ENCODE data around the gene KRTAP10-2. TPM values are rescaled to one million over a fixed set of nuclear protein-coding genes. Genes with fewer than 3 reads are reported as not detected.

KRTAP10-2 gene
- total RNA-seq, 1 experiment from 2014 or later = not detected

DNA sequence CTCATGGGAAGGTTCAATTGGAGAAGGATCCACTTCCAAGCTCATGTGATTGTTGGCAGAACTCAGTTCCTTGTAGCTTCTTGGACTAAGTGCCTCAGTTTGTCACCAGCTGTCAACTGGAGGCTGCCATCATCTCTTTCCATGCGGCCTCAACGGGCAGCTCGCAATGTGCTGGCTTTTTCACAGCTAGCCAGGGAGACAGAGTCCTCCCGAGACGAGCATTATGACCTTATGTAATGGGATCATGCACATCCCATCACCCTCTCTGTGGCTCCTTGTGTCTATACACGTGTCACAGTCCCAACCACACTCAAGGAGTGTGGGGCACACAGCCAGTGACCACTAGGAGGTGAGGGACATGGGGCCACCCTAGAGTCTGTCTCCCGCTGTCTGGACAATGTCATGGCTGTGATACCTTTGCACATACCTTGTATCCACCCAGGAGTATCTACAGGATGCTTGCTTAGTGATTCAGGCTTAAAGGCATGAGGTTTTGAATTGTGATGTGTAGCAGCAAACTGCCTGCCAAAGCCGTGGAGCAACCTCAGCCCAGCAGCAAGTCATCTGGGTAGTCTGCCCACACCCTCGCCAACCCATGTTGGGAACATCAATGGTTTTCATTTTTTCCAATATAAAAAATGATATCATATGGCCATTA is 44.9 kb upstream of the KRTAP10-2 start:
- Histone ChIP-seq H3K18ac (ENCODE audit: insufficient read length, low read depth, low read length) (no peak overlapping the region), H3K23ac (ENCODE audit: insufficient read length, low read depth, low read length) (no peak overlapping the region), H3K23me2 (ENCODE audit: insufficient read length, low read depth, low read length, poor library complexity, severe bottlenecking) (no peaks in the 10 kb centered on the region), H3K27me3 (ENCODE audit: insufficient read depth, low read length) (no peaks in the 10 kb centered on the region), H3K79me2 (ENCODE audit: insufficient read depth, low read length) (no peaks in the 10 kb centered on the region), H4K20me1 (ENCODE audit: control insufficient read depth, insufficient read depth, insufficient read length) (no peaks in the 10 kb centered on the region), H3K56ac (ENCODE audit: insufficient read length, low read depth, low read length) (no peak overlapping the region), H2BK20ac (ENCODE audit: low read depth, low read length, poor library complexity, severe bottlenecking) (no peak overlapping the region), H2AK5ac (ENCODE audit: insufficient read length, low read length) (no peak overlapping the region), H3K9me3 (ENCODE audit: control insufficient read depth, low read depth, low read length) (no peaks in the 10 kb centered on the region), H4K8ac (replicated peaks; ENCODE audit: insufficient read length, low read depth, low read length) (no peak overlapping the region), H2BK15ac (ENCODE audit: low read depth, low read length) (no peak overlapping the region), H3K27ac (ENCODE audit: insufficient read length, low read depth, low read length) (no peak overlapping the region), H3T11ph (ENCODE audit: low read length) (no peak overlapping the region), H4K5ac (ENCODE audit: insufficient read length, low read depth, low read length) (no peak overlapping the region), H3K4me2 (ENCODE audit: insufficient read depth, insufficient read length, low read length) (no peak overlapping the region), H2BK5ac (ENCODE audit: insufficient read length, low read length) (no peak overlapping the region), H3K4me1 (ENCODE audit: insufficient read depth, low read length) (no peaks in the 10 kb centered on the region; the same call in 1 of the 2 replicates), H3K14ac (ENCODE audit: insufficient read depth, low read length) (no peak overlapping the region), H3K4ac (ENCODE audit: low read depth, low read length) (no peak overlapping the region; the same call in 1 of the 2 replicates), H2AFZ (ENCODE audit: low read length) (no peak overlapping the region), H3K9ac (ENCODE audit: extremely low read depth, insufficient read length, low read length) (no peak overlapping the region), H3K79me1 (ENCODE audit: insufficient read depth, low read depth, low read length, poor library complexity, severe bottlenecking) (no peaks in the 10 kb centered on the region), H2BK120ac (ENCODE audit: low read depth, low read length, poor library complexity, severe bottlenecking) (no peak overlapping the region), H2BK12ac (ENCODE audit: insufficient read length, low read depth, low read length) (no peak overlapping the region), H4K91ac (ENCODE audit: insufficient read length, low read depth, low read length) (no peak overlapping the region)
- no CpG with 5 or more reads among the region's 9 CpGs for WGBS (ENCODE audit: extremely low coverage, insufficient read length, low lambda C conversion rate)
- peaks cover 50 to 56% of the 10 kb centered on the region in 2 experiments for H3K4me1 Mint-ChIP-seq
- no peak overlapping the region for H3K4me3 Mint-ChIP-seq
- H3K36me3 Mint-ChIP-seq (ENCODE audit: insufficient read depth in 1 of 3, low read depth in 3 of 3) = peaks cover 0 to 4% (median 0%) of the 10 kb centered on the region in 3 experiments; a peak in 1 of 7 replicates
- TF ChIP-seq, protein P1, sequence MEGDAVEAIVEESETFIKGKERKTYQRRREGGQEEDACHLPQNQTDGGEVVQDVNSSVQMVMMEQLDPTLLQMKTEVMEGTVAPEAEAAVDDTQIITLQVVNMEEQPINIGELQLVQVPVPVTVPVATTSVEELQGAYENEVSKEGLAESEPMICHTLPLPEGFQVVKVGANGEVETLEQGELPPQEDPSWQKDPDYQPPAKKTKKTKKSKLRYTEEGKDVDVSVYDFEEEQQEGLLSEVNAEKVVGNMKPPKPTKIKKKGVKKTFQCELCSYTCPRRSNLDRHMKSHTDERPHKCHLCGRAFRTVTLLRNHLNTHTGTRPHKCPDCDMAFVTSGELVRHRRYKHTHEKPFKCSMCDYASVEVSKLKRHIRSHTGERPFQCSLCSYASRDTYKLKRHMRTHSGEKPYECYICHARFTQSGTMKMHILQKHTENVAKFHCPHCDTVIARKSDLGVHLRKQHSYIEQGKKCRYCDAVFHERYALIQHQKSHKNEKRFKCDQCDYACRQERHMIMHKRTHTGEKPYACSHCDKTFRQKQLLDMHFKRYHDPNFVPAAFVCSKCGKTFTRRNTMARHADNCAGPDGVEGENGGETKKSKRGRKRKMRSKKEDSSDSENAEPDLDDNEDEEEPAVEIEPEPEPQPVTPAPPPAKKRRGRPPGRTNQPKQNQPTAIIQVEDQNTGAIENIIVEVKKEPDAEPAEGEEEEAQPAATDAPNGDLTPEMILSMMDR (conservative IDR thresholded peaks at IDR 0.05) = no peak
- no peaks in the 10 kb centered on the region; the same call in none of the 2 replicates for H3K27me3 Mint-ChIP-seq (ENCODE audit: low read depth)
- peak; percentile 23 for DNase-seq
- H3K27ac Mint-ChIP-seq = no peak overlapping the region
- no peaks in the 10 kb centered on the region; a peak in 2 of 5 replicates for H3K9me3 Mint-ChIP-seq
